SK-N-SH (cell line): ENCODE measurements around the gene RNFT1. TPM values are rescaled to one million over a fixed set of nuclear protein-coding genes. Genes with fewer than 3 reads are reported as not detected.

ENCODE experiments used
- CTCF ChIA-PET: fragments of 300-600, 350-600 bp; formaldehyde crosslinking; extraction: SDS; loops from one replicate; lab custom pipeline; 2021; lab: Yijun Ruan, JAX
- POLR2A ChIA-PET: fragments of 350-600 bp; sonication (Branson Sonifier 250); formaldehyde crosslinking; extraction: SDS; loops from one replicate; lab custom pipeline; 2020; ENCODE audit warnings: antibody characterized with exemption, inconsistent platforms; lab: Yijun Ruan, JAX
- DNase-seq: peaks from one replicate; pipeline ENCODE4 v3.0.0; 2012
- H2AFZ ChIP-seq: fragments of 200-600 bp; sonication (generic); 2 replicates; pipeline ENCODE4 v1.8.1; 2016; ENCODE audit warnings: antibody characterized with exemption, mild to moderate bottlenecking, low read depth
- H3F3A ChIP-seq: fragments of 200-600 bp; sonication (generic); replicated peaks from 2 replicates; pipeline ENCODE3; 2016; ENCODE audit warnings: antibody characterized with exemption, mild to moderate bottlenecking; ENCODE audit not compliant: insufficient read depth
- H3K27ac ChIP-seq, 2 experiments: fragments of 200-500 bp in 1 of 2; fragments of 200-600 bp in 1 of 2; sonication (Bioruptor generic) in 1 of 2; sonication (generic), shearing (Covaris generic) in 1 of 2; 2 replicates each; pipeline versions ENCODE4 v1.5.1 to v1.6.1; 2014 to 2016; ENCODE audit warnings: low read depth in 2 of 2, inconsistent platforms in 1 of 2, low read length in 1 of 2, mild to moderate bottlenecking in 1 of 2, mixed read lengths in 1 of 2
- H3K27me3 ChIP-seq: fragments of 200-600 bp; sonication (generic), shearing (Covaris generic); 2 replicates; pipeline ENCODE4 v1.6.1; 2016; ENCODE audit warnings: mixed run types; ENCODE audit not compliant: insufficient read depth
- H3K36me3 ChIP-seq, 2 experiments: fragments of 200-500 bp in 1 of 2; fragments of 200-600 bp in 1 of 2; sonication (Bioruptor generic) in 1 of 2; sonication (generic) in 1 of 2; replicated peaks in 1 of 2; 2 replicates each; pipeline versions ENCODE3 to v1.5.1; 2014 to 2016; ENCODE audit warnings: low read length in 1 of 2, mild to moderate bottlenecking in 1 of 2; ENCODE audit not compliant: insufficient read depth in 2 of 2, control insufficient read depth in 1 of 2
- H3K4me1 ChIP-seq, 2 experiments: fragments of 200-500 bp in 1 of 2; fragments of 200-600 bp in 1 of 2; sonication (Bioruptor generic) in 1 of 2; sonication (generic), shearing (Covaris generic) in 1 of 2; 2 replicates each; pipeline versions ENCODE4 v1.5.1 to v1.6.1; 2014 to 2016; ENCODE audit warnings: low read depth in 1 of 2, low read length in 1 of 2, mixed run types in 1 of 2; ENCODE audit not compliant: insufficient read depth in 2 of 2, control insufficient read depth in 1 of 2
- H3K4me2 ChIP-seq: fragments of 200-600 bp; sonication (generic), shearing (Covaris generic); 2 replicates; pipeline ENCODE4 v1.6.1; 2017; ENCODE audit warnings: mixed run types
- H3K4me3 ChIP-seq, 2 experiments: fragments of 200-500 bp in 1 of 2; fragments of 200-600 bp in 1 of 2; sonication (Bioruptor generic) in 1 of 2; sonication (generic), shearing (Covaris generic) in 1 of 2; 2 replicates each; pipeline versions ENCODE4 v1.5.1 to v1.8.1; 2014 to 2016; ENCODE audit warnings: low read depth in 2 of 2, inconsistent platforms in 1 of 2, low read length in 1 of 2, mild to moderate bottlenecking in 1 of 2, mixed read lengths in 1 of 2, moderate library complexity in 1 of 2
- H3K79me2 ChIP-seq: fragments of 200-600 bp; sonication (generic); 2 replicates; pipeline ENCODE4 v1.8.1; 2017; ENCODE audit warnings: mild to moderate bottlenecking; ENCODE audit not compliant: insufficient read depth
- H3K9ac ChIP-seq: fragments of 200-600 bp; sonication (generic); 2 replicates; pipeline ENCODE4 v1.6.1; 2017; ENCODE audit warnings: mixed run types
- H3K9me2 ChIP-seq: fragments of 200-600 bp; sonication (generic); 2 replicates; pipeline ENCODE4 v1.6.1; 2017; ENCODE audit warnings: mixed run types
- H3K9me3 ChIP-seq: fragments of 200-600 bp; sonication (generic); 2 replicates; pipeline ENCODE4 v1.6.1; 2017; ENCODE audit warnings: mixed run types, mild to moderate bottlenecking, moderate library complexity
- H4K20me1 ChIP-seq: fragments of 200-600 bp; sonication (generic); 2 replicates; pipeline ENCODE4 v1.6.1; 2017; ENCODE audit warnings: mild to moderate bottlenecking, mixed run types; ENCODE audit not compliant: insufficient read depth
- EP300 ChIP-seq, 2 experiments: IDR thresholded peaks; 2 replicates each; pipeline versions ENCODE4 v1.4.0 to v1.6.1; 2012; ENCODE audit warnings: borderline replicate concordance in 1 of 2, low read depth in 1 of 2, low read length in 1 of 2
- EZH2phosphoT487 ChIP-seq: fragments of 200-600 bp; sonication (generic); IDR thresholded peaks from 2 replicates; pipeline ENCODE4 v1.6.1; 2017; ENCODE audit warnings: low read depth, mixed run types, mild to moderate bottlenecking, antibody characterized with exemption, moderate library complexity, borderline replicate concordance
- FOSL2 ChIP-seq: IDR thresholded peaks from 2 replicates; pipeline ENCODE4 v1.4.0; 2012; ENCODE audit warnings: low read depth, mild to moderate bottlenecking, moderate library complexity, borderline replicate concordance
- FOXJ3 ChIP-seq: sonication (generic); formaldehyde crosslinking; IDR thresholded peaks from 2 replicates; pipeline ENCODE4 v1.5.1; 2020; ENCODE audit warnings: mild to moderate bottlenecking, missing genetic modification reagents
- FOXM1 ChIP-seq: IDR thresholded peaks from 2 replicates; pipeline ENCODE4 v1.4.0; 2012; ENCODE audit warnings: low read depth, mild to moderate bottlenecking
- GABPA ChIP-seq: IDR thresholded peaks from 2 replicates; pipeline ENCODE4 v1.4.0; 2012; ENCODE audit warnings: low read depth, mild to moderate bottlenecking
- GATA2 ChIP-seq: sonication (generic); formaldehyde crosslinking; IDR thresholded peaks from 2 replicates; pipeline ENCODE4 v1.5.0; 2020; ENCODE audit warnings: mild to moderate bottlenecking, missing genetic modification reagents
- JUND ChIP-seq: IDR thresholded peaks from 2 replicates; pipeline ENCODE4 v1.4.0; 2012
- MAX ChIP-seq: IDR thresholded peaks from 2 replicates; pipeline ENCODE4 v1.4.0; 2012; ENCODE audit warnings: low read depth
- MEF2A ChIP-seq: IDR thresholded peaks from 2 replicates; pipeline ENCODE4 v1.4.0; 2012; ENCODE audit warnings: low read depth, borderline replicate concordance
- MXI1 ChIP-seq: IDR thresholded peaks from 2 replicates; pipeline ENCODE4 v1.6.1; 2012; ENCODE audit warnings: mild to moderate bottlenecking, low read depth, low read length, improper control_type of control experiment
- NFIC ChIP-seq: IDR thresholded peaks from 2 replicates; pipeline ENCODE4 v1.4.0; 2012; ENCODE audit warnings: borderline replicate concordance
- NRF1 ChIP-seq: IDR thresholded peaks from 2 replicates; pipeline ENCODE4 v1.6.1; 2012; ENCODE audit warnings: low read depth, mild to moderate bottlenecking, low read length
- POLR2AphosphoS5 ChIP-seq: IDR thresholded peaks from 2 replicates; pipeline ENCODE4 v1.6.1; 2012; ENCODE audit warnings: low read depth, low read length
- RCOR1 ChIP-seq: fragments of 150-350 bp; IDR thresholded peaks from 2 replicates; pipeline ENCODE4 v1.6.1; 2017; ENCODE audit warnings: antibody characterized with exemption, low read length
- RFX5 ChIP-seq: IDR thresholded peaks from 2 replicates; pipeline ENCODE4 v1.6.1; 2012; ENCODE audit warnings: mild to moderate bottlenecking, improper control_type of control experiment, low read length
- RXRA ChIP-seq: IDR thresholded peaks from 2 replicates; pipeline ENCODE4 v1.4.0; 2012; ENCODE audit warnings: low read depth, mild to moderate bottlenecking, borderline replicate concordance
- SIN3A ChIP-seq: IDR thresholded peaks from 2 replicates; pipeline ENCODE4 v1.6.1; 2012; ENCODE audit warnings: low read depth, mild to moderate bottlenecking, low read length, moderate library complexity, borderline replicate concordance
- SMC3 ChIP-seq: IDR thresholded peaks from 2 replicates; pipeline ENCODE4 v1.6.1; 2012; ENCODE audit warnings: low read depth, low read length, improper control_type of control experiment
- TAF1 ChIP-seq: IDR thresholded peaks from 2 replicates; pipeline ENCODE4 v1.6.1; 2012; ENCODE audit warnings: low read depth, mild to moderate bottlenecking, low read length, moderate library complexity, borderline replicate concordance
- TCF12 ChIP-seq: IDR thresholded peaks from 2 replicates; pipeline ENCODE4 v1.4.0; 2012
- TEAD4 ChIP-seq: IDR thresholded peaks from 2 replicates; pipeline ENCODE4 v1.4.0; 2012; ENCODE audit warnings: mild to moderate bottlenecking, borderline replicate concordance; ENCODE audit not compliant: insufficient read depth
- YY1 ChIP-seq: IDR thresholded peaks from 2 replicates; pipeline ENCODE4 v1.4.0; 2012; ENCODE audit warnings: low read depth, mild to moderate bottlenecking
- ZBTB33 ChIP-seq: IDR thresholded peaks from 2 replicates; pipeline ENCODE4 v1.4.0; 2012; ENCODE audit warnings: low read depth, borderline replicate concordance
- whole genome bisulfite sequencing: methylation state at CpG from one replicate; pipeline ENCODE4 v1.1.6; 2017; ENCODE audit warnings: low lambda C conversion rate; 5-methylcytosine and 5-hydroxymethylcytosine counted together
- polyA plus RNA-seq, 3 experiments: library from polyadenylated mRNA; depleted of rRNA; stranded (reverse); fragments of >200 nt; gene quantifications; 2 replicates each; pipeline ENCODE4 v1.2.3, GENCODE V29; 2012
- TF ChIP-seq, protein P1 (sequence below): fragments of 200-600 bp; sonication (generic); IDR thresholded peaks from 2 replicates; pipeline ENCODE4 v1.6.1; 2017; ENCODE audit warnings: antibody characterized with exemption, mild to moderate bottlenecking, moderate library complexity
- TF ChIP-seq, protein P2 (sequence below): IDR thresholded peaks from 2 replicates; pipeline ENCODE4 v1.4.0; 2012; ENCODE audit warnings: low read depth, borderline replicate concordance
- TF ChIP-seq, protein P3 (sequence below): fragments of 150-350 bp; IDR thresholded peaks from 2 replicates; pipeline ENCODE4 v1.6.1; 2016; ENCODE audit warnings: mild to moderate bottlenecking, low read depth, low read length

RNFT1 gene
- polyA plus RNA-seq (2012; rRNA removed) = 11.8 and 13.2 TPM in 2 replicates
- 9.4 and 9.9 TPM in 2 replicates for polyA plus RNA-seq (2012; cell fraction: cytosol; rRNA removed)
- polyA plus RNA-seq (2012; cell fraction: nucleus; rRNA removed) = 13.2 and 27.6 TPM in 2 replicates

DNA sequence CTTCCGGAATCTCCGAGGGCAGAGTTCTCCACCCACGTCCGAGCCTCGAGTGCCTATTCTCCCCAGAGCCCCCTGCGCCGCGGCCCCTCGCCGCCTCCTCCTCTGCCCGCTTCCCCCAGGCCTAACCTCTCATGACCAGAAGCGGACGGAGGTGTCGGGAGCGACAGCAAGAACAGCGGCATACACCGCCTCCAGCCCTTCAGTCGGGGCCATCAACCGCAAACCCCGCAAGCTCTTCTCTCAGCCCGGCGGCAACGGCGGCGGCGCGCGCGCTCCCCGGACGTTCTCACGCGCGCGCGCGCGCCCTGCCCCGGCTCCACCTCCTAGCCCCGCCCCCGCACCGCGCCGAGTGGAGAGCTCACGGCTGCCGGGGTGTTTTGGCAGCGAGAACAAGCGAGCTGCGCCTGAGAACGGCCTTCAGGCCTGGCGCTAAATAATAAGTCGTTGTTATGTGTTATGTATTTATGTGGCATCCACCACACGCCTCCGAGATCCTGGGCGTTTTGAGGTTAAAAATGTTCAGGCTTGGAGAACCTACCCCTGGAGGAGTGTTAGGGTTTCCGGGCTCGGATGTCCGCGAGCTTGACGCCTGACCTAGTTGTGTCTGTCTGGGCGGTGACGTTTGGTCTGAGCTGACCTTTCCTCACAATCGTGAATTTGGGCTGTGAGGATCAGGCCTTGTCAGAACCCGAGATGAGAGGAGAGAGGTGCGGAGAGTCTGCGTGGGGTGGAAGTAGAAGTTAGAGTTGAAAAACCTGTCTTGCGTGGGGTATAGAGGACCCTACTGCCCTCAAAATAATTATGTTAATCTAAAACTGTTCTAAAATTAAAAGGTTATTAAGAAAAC lies at the start of gene RNFT1:
Gene RNFT1, minus strand, starts transcription at position 259 of the 847 bp plus-strand sequence. Its CDS starts 77 bp downstream, at position 182.
- peaks cover 11% of the 10 kb centered on the region for H3F3A ChIP-seq
- H3K4me3 ChIP-seq = peak within 1 kb of the TSS; percentile 84 to 93
- H3K9me2 ChIP-seq = no peaks in the 10 kb centered on the region
- H3K4me2 ChIP-seq = peak within 1 kb of the TSS; percentile 85
- peak; percentile 98 for DNase-seq
- POLR2A ChIA-PET = interaction anchor here (0.5 to 1.4 kb wide), 7 partner anchors 45 to 635 kb away, joined by 3 to 6 read pairs (median 3); partner anchors contain the start of genes HEATR6 and PPM1D
- TF ChIP-seq YY1 (no peak), RCOR1 (no peak; the same call in 1 of the 2 replicates), NFIC (no peak), GATA2 (CRISPR knock-in tag) (no peak), FOXJ3 (CRISPR knock-in tag) (no peak), MXI1 (peak; percentile 59; the same call in 1 of the 2 replicates), MEF2A (peak; percentile 19; the same call in 1 of the 2 replicates), ZBTB33 (no peak), EZH2phosphoT487 (no peak), SIN3A (no peak), FOSL2 (no peak), RXRA (no peak), TAF1 (peak; percentile 62; the same call in 1 of the 2 replicates), TEAD4 (no peak), JUND (no peak), MAX (peak; percentile 53; the same call in 1 of the 2 replicates), RFX5 (no peak), NRF1 (peak; percentile 64), TCF12 (no peak), EP300 (IDR thresholded peaks at IDR 0.05; ENCODE audit: borderline replicate concordance in 1 of 2, low read depth in 1 of 2, low read length in 1 of 2) (no peak), SMC3 (no peak), GABPA (peak; percentile 7; the same call in 1 of the 2 replicates), POLR2AphosphoS5 (peak; percentile 86), FOXM1 (no peak)
- TF ChIP-seq, protein P1, sequence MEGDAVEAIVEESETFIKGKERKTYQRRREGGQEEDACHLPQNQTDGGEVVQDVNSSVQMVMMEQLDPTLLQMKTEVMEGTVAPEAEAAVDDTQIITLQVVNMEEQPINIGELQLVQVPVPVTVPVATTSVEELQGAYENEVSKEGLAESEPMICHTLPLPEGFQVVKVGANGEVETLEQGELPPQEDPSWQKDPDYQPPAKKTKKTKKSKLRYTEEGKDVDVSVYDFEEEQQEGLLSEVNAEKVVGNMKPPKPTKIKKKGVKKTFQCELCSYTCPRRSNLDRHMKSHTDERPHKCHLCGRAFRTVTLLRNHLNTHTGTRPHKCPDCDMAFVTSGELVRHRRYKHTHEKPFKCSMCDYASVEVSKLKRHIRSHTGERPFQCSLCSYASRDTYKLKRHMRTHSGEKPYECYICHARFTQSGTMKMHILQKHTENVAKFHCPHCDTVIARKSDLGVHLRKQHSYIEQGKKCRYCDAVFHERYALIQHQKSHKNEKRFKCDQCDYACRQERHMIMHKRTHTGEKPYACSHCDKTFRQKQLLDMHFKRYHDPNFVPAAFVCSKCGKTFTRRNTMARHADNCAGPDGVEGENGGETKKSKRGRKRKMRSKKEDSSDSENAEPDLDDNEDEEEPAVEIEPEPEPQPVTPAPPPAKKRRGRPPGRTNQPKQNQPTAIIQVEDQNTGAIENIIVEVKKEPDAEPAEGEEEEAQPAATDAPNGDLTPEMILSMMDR = no peak
- TF ChIP-seq, protein P2, sequence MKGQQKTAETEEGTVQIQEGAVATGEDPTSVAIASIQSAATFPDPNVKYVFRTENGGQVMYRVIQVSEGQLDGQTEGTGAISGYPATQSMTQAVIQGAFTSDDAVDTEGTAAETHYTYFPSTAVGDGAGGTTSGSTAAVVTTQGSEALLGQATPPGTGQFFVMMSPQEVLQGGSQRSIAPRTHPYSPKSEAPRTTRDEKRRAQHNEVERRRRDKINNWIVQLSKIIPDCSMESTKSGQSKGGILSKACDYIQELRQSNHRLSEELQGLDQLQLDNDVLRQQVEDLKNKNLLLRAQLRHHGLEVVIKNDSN = no peak
- TF ChIP-seq, protein P3, sequence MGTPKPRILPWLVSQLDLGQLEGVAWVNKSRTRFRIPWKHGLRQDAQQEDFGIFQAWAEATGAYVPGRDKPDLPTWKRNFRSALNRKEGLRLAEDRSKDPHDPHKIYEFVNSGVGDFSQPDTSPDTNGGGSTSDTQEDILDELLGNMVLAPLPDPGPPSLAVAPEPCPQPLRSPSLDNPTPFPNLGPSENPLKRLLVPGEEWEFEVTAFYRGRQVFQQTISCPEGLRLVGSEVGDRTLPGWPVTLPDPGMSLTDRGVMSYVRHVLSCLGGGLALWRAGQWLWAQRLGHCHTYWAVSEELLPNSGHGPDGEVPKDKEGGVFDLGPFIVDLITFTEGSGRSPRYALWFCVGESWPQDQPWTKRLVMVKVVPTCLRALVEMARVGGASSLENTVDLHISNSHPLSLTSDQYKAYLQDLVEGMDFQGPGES = no peak
- H3K9me3 ChIP-seq = no peaks in the 10 kb centered on the region
- CTCF ChIA-PET = interaction anchor here (0.6 to 1.7 kb wide), 7 partner anchors 10 to 1634 kb away, joined by 3 to 8 read pairs (median 3); no protein-coding TSS in a partner anchor
- H3K27ac ChIP-seq = peak within 1 kb of the TSS; percentile 80 to 84
- 0 out of 2 replicates have a peak, but pooled peaks cover 9% of the 10 kb centered on the region for H3K79me2 ChIP-seq
- H3K4me1 ChIP-seq = peaks cover 0 to 15% of the 10 kb centered on the region in 2 experiments; a peak in 2 of 4 replicates
- peak within 1 kb of the TSS; percentile 75 for H3K9ac ChIP-seq
- peaks cover 0 to 10% of the 10 kb centered on the region in 2 experiments for H3K36me3 ChIP-seq
- no peaks in the 10 kb centered on the region for H4K20me1 ChIP-seq
- peak within 1 kb of the TSS; percentile 99 for H2AFZ ChIP-seq
- WGBS = 8% methylated on average over 41 of the region's 67 CpGs
- no peaks in the 10 kb centered on the region for H3K27me3 ChIP-seq
